ENCODE results near the gene TRIM66.

TRIM66 gene, protein sequence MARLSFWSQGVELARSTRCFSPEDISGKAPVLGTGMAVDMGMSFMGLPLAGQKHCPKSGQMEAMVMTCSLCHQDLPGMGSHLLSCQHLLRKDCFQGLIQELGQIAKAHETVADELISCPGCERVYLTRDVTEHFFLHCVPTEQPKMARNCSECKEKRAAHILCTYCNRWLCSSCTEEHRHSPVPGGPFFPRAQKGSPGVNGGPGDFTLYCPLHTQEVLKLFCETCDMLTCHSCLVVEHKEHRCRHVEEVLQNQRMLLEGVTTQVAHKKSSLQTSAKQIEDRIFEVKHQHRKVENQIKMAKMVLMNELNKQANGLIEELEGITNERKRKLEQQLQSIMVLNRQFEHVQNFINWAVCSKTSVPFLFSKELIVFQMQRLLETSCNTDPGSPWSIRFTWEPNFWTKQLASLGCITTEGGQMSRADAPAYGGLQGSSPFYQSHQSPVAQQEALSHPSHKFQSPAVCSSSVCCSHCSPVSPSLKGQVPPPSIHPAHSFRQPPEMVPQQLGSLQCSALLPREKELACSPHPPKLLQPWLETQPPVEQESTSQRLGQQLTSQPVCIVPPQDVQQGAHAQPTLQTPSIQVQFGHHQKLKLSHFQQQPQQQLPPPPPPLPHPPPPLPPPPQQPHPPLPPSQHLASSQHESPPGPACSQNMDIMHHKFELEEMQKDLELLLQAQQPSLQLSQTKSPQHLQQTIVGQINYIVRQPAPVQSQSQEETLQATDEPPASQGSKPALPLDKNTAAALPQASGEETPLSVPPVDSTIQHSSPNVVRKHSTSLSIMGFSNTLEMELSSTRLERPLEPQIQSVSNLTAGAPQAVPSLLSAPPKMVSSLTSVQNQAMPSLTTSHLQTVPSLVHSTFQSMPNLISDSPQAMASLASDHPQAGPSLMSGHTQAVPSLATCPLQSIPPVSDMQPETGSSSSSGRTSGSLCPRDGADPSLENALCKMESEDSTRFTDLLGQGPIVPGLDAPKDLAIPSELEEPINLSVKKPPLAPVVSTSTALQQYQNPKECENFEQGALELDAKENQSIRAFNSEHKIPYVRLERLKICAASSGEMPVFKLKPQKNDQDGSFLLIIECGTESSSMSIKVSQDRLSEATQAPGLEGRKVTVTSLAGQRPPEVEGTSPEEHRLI (N-terminal part only)

DNA sequence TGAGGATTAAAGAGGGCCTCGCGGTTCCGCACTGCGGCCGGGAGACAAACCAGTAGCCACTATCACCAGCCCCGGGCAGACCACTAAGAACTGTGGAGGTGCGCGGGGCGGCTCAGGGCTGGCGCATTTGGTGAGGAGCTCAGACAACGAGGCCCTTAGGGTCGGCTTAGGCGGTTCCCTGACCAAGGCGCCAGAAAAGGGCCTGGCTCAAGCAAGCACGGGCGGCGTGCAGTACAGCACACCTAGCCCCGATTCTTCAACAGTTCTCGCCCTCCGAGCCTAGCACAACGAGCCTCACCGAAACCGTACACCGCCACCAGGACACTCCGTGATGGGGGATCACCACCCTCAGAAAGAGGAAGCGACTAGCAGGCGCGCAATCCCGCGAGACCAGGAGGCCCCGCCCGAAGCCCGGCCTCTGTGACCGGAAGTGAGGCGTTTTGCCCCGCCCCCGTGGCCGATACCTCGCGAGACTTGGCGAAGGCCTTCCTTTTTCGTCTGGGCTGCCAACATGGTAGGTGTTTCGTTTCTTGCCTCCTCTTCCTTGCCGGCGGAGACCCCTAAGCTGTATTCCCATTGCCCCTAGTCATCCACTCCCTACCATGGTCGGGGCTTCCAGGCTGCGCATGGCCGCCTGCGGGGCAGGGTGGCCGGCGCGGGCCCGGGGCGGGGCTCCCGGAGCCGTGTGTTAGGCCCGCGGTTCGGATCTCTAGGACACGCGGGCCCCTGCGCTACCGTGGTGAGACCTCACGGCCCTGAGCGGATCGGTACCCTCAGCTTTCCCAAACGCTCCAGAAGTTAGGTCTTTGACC is at the start of gene TRIM66, which contains the start of gene RPL27A:
TSS of gene TRIM66 (minus strand) at position 363 of the 812 bp plus-strand sequence. CDS start 10,391 bp downstream, outside the sequence.
TSS of gene RPL27A (plus strand) at position 490 of the 812 bp plus-strand sequence. CDS start at position 512, 22 bp downstream.
- DNase-seq (ENCODE audit: low read depth in 2 of 3, low spot score in 1 of 3): peak; percentile 97 to 99 (median 98)

DNA sequence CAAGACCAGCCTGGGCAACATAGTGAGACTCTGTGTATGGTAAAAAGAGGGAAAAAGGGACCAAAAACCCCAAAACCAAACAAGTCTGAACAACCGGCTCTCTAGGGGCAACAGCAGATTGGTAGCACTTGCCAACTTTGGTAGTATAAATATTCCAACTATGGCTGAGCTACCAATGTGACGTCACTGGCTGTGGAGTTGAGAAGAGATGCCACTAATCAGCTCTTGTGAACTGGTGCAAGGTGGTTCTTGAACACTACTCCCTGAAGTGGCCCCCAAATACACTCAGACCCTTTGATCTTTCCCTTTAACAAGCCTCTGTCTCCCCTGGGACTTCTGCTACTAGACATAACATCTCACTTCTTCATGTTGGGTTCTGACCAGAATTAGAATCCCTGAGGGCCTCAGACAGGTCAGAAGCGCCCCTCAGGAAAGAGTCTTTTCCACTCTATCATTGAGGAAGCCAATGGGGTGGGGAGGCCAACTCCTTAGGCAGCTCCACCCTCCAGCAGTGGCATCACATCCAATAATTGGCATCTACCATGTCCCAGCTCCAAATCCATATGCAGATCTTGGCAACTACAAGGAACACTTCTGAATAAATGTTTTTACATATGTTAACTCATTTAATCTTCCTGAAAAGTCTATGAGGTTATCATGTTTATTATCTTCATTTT is 49.3 kb upstream of the TRIM66 start:
- no peak for DNase-seq (ENCODE audit: low read depth in 2 of 3, low spot score in 1 of 3)

DNA sequence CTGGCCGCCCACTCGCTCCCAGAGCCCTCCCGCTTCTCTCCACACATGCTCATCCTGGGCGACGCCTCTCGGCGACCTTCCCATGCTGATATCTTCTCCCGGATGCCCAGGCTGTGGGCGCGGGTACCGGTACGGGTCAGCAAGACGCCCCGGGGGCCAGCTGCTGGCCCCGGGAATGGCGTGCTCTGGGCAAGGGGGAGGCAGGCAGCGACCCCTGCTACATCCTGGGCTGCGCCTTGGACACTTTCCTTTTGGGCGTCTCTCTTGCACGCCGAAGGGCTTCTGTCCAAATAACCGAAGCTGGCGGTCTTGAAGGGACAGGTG is 48.2 kb upstream of the TRIM66 start:
- DNase-seq (ENCODE audit: low read depth in 2 of 3, low spot score in 1 of 3): no peak

DNA sequence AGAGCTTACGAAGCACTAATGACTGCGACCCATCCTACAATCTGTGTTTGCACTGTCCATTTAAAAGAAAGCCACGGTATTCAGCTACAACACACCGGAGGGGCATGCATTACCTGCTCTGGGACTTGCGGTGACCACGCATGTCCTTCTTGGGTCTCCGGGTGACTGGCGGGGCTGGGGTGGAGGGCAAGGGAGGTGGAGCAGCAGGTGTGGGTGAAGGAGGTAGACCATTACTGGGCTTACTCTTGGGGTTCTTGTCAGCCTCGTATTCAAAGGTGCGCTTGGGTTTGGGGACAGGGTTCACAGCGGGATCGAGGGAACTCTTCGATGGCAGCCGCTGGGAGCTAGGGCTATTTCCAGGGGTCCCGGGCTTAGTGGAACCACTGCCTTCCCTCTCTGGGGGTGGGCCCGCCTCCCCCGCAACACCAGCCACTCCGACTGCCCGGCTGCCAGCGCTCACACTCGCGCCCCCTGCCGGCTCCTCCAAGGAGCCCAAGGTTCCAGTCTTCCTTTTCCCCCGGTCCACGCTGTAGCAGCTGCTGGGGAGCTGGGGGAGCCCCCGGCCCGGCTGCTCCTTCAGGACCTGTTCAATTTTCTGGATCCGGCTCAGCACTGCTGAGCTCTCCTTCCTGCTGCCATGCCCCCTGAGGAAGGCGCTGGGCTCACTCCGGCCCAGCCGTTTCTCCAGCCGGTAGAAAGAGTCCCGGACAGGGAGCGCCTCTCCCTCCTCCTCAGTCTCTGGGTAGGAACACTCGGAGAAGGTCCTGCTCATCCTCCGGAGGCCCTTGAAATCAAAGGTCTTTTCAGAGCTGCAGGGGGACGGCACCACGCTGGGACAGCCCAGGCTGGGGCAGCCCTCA is 47.6 kb upstream of the TRIM66 start:
- DNase-seq (ENCODE audit: low read depth in 2 of 3, low spot score in 1 of 3): no peak

DNA sequence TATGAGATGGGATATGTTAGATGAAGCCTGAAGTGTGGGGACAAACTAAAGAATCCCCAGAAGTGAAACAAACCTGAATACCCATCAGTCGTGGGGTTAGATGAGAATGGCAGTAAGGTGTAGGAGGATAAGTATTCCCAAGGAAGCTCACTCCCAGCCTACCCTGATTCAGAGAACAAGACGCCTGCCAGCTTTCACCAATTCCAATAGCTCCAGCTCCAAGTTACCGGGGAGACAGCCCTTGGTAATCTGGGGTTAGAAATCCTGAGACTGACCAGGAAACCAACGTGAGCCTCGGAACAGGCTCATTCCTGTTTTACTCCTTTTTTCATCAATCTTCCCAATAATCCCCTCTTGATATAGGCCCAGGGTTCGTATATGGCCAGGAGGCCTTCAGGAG is 46.6 kb upstream of the TRIM66 start:
- no peak for DNase-seq (ENCODE audit: low read depth in 2 of 3, low spot score in 1 of 3)

DNA sequence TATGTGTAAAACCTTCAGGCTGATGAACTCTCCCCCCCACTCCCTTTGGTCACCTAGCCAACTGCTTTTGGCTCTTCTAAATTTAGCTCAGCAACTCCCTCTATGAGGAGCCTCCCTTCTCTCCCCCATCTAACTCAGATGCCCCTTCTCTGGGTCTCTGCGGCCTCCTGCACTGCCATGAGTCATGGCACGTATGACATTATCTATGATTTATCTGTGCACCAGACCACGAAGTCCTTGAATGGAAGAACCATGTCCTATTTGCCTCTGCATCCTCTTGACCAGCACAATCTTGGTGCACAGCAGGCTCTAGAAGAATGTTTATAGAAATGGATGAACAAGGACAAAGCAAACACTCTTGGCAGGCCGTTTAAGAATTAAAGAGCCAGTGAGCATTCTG is 46.1 kb upstream of the TRIM66 start:
- no peak for DNase-seq (ENCODE audit: low read depth in 2 of 3, low spot score in 1 of 3)

DNA sequence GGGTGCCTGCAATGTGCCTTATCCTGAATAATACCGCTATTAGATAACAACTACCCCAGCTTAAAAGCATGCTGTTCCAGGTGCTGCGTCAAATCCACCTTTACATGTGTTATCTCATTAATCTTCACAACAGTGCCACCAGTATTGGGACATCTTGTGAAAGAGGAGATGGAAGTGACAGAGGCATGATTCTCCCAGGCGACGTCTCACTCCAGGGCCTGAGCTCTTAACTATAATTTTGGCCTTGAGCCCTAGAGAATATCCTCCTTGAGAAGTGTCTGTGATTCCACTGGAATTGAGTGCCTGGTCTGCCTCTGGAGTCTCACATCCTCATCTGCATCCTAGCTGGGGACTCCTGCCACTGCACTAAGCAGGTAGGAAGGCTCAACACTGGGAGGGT is 43.9 kb upstream of the TRIM66 start:
- DNase-seq (ENCODE audit: low read depth in 2 of 3, low spot score in 1 of 3): no peak

DNA sequence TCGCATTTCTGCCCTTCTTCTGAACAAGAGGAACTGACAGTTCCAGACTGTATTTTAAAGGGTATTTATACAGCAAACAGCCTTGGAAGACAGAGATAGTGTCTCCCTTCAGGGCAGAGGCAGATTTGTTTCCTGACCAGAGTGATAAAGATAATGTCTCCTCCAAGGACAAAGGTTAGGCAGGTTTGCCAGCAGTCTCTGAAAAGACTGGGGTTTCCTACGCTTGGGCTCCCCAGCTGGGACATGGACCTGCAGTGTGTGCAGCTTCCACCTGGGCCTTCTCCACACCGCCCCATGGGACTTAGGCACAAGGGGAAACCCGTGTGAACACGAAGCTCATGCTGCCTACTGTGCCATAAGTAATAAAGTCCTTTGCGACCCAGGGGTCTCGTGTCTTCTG is 42.2 kb upstream of the TRIM66 start:
- DNase-seq (ENCODE audit: low read depth in 2 of 3, low spot score in 1 of 3): no peak

DNA sequence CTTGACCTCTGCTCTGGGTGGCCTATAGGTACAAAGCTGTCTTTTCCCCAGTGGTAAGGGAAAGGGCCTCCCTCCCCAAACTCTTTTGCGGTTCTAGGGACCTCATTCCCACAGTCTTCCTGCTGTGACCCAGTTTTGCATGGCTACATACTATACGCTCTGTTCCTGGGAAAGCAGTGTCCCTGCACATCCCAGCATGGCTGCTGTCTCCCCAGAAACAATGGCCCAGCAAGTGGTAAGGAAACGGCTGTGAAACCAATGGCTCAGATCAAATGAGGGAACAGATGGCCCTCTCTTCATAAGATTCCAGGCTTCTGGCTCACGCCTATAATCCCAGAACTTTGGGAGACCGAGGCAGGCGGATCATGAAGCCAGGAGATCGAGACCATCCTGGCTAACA is 41.2 kb upstream of the TRIM66 start:
- DNase-seq (ENCODE audit: low read depth in 2 of 3, low spot score in 1 of 3): no peak

DNA sequence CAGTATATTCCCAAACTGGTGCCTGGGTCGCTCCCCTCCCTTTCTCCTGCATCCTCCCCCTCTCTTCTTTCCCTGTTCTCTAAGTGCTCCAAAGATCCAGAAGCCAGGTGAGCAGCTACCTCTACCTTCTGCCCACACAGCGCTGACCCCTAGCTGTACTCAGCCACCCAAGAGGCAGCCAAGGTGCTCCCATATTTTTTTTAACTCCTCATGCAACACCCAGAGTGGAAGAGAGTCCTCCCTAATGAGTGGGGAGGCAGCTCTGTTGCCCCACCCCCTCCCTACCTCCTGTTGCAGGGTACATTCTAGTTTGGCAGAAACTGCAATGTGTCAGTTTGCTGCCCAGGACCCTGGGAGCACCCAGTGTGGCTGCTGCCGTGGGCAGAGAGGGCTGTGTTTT is 40.3 kb upstream of the TRIM66 start:
- DNase-seq (ENCODE audit: low read depth in 2 of 3, low spot score in 1 of 3): no peak

DNA sequence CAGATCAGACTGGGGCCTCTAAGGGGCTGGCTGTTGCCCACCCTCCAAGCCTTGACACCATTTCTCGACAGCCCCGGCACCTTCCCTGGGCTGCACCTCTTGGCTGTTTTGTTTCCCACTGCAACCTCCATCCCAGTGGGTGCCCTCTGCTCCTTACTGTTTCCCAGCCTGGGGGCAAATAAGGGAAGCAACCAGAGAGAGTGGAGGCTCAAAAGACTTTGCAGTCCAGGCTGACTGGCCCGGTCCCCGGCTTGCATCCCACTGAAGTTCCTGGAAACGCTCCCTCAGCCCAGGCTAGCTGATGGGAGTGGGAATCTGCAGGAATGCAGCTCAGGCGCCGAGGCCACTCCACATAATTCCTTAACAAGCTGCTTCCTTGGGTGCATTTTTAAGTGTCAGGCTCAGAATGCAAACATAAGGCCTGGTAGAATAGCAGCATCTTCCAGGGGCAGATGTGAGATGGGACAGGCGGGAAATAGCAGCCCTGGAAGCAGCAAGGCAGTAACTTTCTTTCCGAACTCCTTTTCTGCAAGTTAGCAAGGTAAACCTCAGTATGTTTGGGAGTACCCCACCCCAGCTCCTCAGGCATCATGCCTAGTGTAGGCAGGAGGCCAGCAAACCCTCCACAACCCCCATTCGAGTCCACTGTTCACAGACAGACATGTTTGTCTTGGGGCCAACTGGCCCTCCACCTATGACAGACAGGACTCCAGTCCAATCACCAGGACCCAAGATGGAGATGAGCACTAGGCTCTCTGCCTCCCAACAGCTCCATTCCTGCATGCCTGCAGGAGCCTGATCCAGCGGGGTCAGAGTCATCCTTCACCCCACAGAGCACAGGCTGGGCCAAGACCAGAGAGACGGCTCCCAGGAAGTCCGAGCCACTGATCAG is 39.4 kb upstream of the TRIM66 start:
- DNase-seq (ENCODE audit: low read depth in 2 of 3, low spot score in 1 of 3): no peak

DNA sequence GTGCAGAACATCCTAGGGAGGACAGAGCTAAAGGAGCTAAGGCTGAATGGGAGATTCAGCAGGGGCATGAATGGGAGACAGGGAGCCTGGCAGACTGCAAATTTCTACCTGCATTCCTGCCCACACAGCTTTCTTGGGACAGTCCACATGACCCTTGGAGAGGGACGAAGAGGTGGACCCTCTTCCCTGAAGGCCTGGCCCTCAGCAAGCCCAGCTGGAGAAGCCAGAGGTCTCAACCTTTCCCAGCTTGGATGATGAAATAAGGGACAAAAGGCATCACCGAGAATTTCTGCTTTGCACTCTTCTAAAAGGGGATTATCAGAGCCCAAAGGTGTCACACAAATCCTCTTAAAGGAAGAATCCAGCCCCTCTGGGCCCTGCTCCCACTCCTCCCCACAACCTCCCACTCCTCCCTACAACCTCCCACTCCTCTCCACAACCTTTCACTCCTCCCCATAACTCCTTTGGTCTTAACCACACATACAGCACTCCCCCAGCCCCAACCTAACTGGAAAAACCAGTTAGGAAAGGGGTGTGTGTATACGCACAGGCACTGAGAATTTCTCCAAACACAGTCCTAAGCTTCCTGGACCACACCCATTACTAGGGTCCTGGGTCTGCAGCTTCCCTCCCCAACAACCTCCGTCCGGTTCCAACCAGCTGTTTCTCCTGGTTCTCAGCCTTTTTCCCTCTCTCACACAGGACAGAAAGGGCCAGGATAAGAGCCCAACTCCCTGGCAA is 38.6 kb upstream of the TRIM66 start:
- DNase-seq (ENCODE audit: low read depth in 2 of 3, low spot score in 1 of 3): no peak

DNA sequence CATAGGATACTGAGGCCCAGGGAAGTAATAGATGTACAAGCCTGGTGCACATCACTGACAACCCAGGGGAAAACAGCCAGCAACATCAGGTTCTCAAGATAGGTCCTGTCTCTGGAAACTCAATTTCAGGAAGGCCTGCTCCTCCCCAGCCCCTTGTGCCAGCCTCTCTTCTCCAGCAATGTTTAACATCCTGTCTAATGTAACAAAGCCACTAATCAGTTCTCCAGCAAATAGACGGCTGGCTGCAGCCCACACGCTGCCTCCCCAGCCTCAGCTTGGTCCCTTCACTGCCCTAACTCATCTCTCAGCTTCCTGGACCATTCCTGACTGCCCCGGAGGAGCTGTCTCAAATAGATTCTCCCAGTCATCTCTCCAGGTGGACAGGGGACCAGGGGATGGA is 37.9 kb upstream of the TRIM66 start:
- no peak for DNase-seq (ENCODE audit: low read depth in 2 of 3, low spot score in 1 of 3)

DNA sequence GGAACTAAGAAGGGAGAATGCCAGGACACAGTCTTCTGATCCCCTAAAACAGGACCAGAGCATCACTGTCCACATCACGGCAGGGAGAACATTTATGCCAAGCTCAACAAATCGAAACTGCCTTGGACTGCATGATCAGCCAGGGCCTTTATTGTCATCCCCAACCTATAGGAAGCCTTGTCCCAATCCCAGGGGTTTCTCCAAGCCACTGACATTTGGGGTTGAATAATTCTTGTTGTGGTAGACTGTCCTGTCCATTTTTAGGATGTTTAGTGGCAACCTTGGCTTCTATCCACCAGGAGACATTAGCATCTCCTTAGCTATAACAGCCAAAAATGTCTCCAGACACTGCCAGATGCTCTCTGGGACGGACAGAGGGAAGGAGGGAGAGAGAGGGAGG is 37.3 kb upstream of the TRIM66 start:
- DNase-seq (ENCODE audit: low read depth in 2 of 3, low spot score in 1 of 3): no peak

DNA sequence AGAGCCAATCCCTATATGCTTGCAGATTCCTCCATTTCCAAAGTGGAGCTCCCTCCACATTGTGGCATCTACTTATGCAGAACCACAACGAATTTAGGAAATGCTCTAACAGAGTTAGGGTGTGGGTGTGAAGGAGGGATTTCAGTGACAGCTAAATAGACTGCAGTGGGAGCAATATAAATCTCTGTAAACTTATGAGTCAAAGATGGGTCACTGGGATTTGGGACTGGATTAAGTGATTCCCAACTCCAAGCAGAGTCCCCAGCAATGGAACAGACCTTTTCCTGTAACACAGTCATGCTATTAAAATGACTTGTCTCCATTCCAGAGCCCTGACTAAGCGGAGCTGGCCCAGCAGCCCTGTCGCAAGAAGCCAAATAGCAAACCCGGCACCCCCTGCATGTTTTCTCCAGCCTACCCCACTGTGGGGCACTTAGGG is 36.8 kb upstream of the TRIM66 start:
- DNase-seq (ENCODE audit: low read depth in 2 of 3, low spot score in 1 of 3): no peak

DNA sequence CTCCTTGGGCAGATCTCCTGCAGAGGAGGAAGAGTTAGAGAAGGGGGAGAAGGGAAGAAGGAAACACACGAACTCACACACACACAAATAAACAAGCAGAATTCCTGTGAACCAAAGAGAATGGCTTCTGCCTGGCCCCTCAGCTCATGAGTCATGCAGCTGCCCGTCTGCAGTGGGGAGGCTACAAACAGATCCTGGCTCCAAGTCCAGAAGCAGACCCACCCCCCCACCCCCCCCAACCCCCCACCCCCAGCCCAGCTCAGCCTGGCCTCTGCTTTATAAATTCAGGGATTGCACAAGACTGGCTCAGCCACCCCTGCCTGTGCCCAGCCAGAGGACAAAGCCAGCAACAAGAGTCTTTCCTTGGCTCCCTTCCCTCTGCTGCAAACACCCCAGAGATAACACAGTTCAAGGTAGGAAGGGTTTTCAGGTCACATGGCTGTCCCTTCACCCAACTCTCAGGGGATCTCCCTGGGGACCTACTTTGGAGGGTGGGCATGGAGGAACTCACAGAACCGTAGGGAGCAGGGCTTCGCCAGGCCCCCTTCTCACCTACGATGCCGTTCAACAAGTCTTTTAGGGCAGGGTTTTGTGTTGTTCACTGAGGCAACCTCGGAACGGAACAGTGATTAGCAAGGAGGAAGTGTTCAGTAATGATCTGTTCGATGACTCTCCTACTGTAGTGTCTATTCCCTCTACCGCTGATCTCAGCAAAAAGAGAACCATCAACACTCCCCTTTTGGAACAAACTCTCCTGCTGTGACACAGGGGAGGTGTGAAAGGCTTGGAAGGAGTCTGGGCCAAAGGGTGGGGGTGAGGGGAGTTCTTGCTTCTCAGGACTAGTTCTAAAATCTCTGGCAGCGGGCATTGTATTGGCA is 35.6 kb upstream of the TRIM66 start:
- DNase-seq (ENCODE audit: low read depth in 2 of 3, low spot score in 1 of 3): no peak

DNA sequence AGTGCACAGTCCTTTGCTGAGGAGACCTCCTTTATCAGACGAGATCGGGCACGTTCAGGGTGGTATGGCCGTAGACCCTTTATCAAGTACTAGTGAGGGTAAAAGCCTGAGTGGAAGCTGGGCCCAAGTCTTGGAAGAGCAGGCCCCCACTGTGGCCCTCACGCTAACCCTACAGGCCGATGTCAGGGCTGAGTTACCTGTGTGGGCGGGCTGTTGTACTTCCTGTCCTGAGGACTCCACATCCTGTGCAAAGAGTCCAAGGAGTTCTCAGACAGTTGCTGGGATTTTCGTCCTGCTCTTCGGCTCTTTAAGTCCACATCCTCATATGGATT is 35.0 kb upstream of the TRIM66 start:
- DNase-seq (ENCODE audit: low read depth in 2 of 3, low spot score in 1 of 3): no peak
